Frontal cortex (tissue), 4 donors: Measurements from ENCODE around the gene CNMD. TPM values are rescaled to one million over a fixed set of nuclear protein-coding genes. Genes with fewer than 3 reads are reported as not detected.
"Not testable (repeated sequence)": the region's sequence is repeated elsewhere in the genome, so short reads cannot be mapped to it uniquely, and the experiment has no call there.

Experiments used
- DNase-seq, 2 donors: peaks; one replicate each; pipeline ENCODE4 v3.0.0; 2012; ENCODE audit warnings: low spot score in 2 of 2
- FAIRE-seq: peaks from 2 replicates; lab custom pipeline; 2012; peaks lifted over from hg19 to GRCh38; lab: Jason Lieb, UNC
- total RNA-seq: library from RNA; depleted of rRNA; stranded (reverse); fragments of >200 nt; gene quantifications from one replicate; pipeline ENCODE4 v1.2.3, GENCODE V29; 2014
- donor health status: control.
- donor health status: control.
- donor health status: control.

The CNMD gene
- total RNA-seq, 1 donor from 2014 or later, result 2.4 TPM

- FAIRE-seq (no peak), DNase-seq (no peak)
Observed at GRCh38 chr13:52749419-52749818, 9.8 kb upstream of the CNMD start.

DNA sequence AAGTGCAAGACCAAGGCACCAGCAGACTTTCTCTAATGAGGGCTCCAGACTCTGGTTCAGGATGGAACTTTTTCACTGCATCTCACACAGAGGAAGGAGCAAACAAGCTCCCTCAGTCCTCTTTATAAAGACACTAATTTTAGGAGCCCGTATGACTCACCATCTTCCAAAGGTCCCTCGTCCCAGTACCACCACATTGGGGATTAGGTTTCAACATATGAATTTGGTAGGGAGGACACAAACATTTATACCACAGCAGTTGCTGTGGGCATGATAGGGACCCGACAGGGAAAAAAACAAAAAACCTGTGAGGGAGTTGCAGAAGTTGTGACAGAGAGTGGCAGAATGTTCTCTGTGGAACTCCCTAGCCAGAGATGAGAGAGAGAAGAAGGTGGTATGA is 6.5 kb upstream of the CNMD start:
- DNase-seq, result no peak
- FAIRE-seq, result no peak

GRCh38 chr13:52744842-52745375 is 5.3 kb upstream of the CNMD start:
- FAIRE-seq (no peak), DNase-seq (no peak)

DNA sequence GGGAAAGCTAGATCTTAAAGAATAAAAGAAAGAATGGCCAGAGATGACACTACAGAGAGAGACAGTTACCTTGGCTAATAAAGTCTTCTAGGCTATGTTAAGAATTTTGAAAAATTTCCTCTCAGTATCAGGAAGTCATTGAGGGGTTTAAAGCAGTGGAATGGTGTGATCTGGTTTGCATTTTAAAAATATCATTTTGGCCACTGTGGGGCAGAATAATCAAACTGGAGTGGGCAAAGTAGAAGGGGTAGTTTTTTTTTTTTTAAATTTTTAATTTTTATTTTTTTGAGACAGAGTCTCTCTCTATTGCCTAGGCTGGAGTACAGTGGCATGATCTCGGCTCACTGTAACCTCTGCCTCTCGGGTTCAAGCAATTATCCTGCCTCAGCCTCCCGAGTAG is 4.4 kb upstream of the CNMD start:
- DNase-seq (no peak), FAIRE-seq (peak; percentile 15)

DNA sequence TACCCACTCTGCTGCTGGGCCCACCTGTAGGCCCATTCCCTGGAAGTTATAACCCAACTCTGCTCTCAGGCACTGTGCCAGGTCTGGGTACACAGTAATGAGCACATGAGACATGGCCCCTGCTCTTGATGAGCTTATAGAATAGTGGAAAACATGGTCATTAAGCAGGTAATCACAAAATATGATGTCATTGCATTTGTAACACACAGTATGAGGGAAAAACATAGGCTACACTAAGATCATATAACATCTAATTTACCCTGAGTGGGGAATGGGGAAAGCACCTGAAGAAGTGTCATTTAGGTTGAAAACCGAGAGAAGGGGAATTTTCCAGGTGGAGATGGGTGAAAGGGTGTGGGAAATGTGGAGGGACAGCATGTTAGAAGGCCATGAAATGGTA is 3.9 kb upstream of the CNMD start:
- DNase-seq, result no peak
- no peak for FAIRE-seq

DNA sequence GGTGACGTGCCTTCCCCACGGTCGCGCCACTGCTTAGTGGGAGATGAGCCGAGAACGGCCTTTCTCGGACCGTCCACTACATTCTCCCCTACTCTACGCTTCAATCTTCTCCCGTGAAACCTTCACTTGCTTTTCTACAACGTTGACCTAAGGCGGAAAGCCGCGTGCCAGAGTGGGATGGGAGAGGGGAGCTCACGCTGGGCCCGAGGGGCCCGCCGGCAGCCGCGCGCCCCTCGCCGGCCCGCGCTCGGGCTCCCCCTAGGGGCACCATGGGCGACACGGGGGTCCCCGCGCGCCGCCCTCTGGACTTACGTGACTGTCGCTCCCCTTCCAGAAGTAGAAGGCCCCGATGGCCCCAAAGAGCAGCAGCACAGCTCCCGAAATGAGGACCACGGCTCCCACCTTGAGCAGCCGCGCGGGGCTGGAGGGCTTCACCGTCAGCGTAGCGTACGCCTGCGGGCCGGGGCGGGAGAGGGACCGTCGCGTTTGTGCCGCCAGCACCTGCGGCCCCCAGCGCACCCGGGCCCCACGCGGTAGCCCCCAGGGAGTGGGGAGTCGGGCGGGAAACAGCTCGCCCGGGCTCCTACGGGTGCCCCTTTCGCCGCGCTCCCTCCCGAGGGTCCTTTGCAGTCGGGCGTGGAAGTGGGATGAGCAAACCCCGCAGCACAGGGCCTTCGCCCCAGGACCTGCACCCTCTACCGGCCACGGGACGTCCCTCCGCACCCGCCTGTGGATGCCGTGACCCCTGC is 727 bp downstream of the CNMD start:
- FAIRE-seq (no peak), DNase-seq (peak; percentile 58 to 69)

DNA sequence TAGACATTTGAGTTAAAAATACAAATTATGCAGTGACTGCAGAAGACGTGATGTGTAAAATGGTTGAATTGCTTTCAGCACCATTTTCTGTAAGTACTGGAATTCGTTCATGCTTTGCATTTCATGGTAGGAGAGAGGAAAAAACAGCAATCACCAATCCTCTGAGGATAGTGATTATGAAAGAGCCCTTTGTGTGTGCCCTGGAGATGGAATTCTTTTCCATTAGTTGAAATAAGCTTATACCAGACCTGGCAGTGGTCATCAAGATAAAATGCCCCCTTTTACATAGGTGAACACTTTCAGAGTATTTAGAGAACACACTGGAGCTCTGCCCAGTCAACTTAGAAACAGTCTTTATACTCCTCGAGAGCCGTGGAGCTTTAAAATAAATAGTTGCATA is 1.7 kb downstream of the CNMD start:
- DNase-seq (peak in 1 of 2 donors; percentile 35), FAIRE-seq (no peak)

DNA sequence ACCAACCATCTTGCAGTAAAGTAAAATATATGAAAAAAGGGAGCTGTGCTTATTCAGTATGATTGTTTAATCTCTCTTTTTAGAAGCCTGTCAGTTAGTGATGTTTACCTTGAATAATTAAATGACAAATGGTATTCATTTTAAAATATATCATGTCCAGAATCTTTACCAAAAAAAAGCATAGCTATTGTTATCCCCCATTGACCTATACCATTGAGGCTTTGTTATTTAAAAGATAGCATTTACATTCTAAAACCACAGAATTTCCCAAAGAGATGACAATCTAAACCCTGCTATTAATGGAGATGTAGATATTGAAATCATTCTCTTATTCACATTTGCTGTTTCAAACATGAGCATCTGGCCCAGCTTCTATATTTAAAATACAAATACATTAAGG is 2.2 kb downstream of the CNMD start:
- DNase-seq (no peak), FAIRE-seq (no peak)

DNA sequence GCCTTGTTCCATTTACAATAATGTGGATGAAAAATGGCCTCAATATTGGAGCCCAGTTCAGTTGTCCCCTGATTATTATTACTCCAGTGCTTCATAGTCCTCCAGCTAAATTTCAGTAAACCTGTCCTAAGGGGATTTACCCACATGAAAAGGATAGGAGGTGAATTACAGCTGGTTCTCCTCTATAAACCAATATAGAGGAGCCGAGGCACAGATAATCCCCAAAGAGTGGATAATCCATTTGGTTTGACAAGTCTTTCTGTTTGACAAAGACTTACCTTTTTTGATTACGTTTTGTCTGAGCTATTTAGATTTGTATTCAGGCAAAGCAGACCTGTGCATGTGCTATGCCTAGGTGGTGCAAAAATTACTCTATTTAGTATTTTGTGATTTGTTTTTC is 2.7 kb downstream of the CNMD start:
- DNase-seq (no peak), FAIRE-seq (no peak)

- FAIRE-seq, result no peak
- DNase-seq, result no peak
Observed at GRCh38 chr13:52734075-52734623, 5.5 kb downstream of the CNMD start.

GRCh38 chr13:52726258-52726657 is 13.4 kb downstream of the CNMD start:
- FAIRE-seq (no peak), DNase-seq (no peak)

- FAIRE-seq, result no peak
- DNase-seq, result no peak
Observed at GRCh38 chr13:52725302-52725701, 14.3 kb downstream of the CNMD start.

GRCh38 chr13:52723181-52723580 is 16.4 kb downstream of the CNMD start:
- FAIRE-seq, result no peak

GRCh38 chr13:52721356-52721755 is 18.3 kb downstream of the CNMD start:
- DNase-seq, FAIRE-seq: not testable (repeated sequence)

More at GRCh38 chr13:52723181-52723580, 16.4 kb downstream of the CNMD start:
- DNase-seq, result no peak

- FAIRE-seq, DNase-seq: not testable (repeated sequence)
Observed at GRCh38 chr13:52720904-52721303, 18.7 kb downstream of the CNMD start.

DNA sequence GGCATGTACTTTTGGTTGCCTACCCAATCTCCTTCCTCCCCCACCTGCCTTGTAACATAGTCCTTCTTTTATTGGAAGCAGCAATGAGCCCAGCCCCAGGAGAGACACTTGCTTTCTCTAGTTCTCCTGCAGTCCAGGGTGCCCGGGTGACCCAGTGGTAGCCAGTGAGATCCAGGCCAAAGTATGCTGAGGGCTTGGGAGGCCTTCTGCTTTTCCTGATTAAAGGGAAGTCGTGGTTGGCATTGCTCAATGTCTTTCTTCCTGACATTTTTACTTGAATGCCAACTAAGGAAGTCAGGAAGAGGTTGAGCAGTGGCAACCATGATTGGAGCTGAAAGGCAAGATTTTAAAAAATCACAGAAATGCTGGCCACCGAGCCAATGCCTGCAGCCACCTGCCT is 25.7 kb downstream of the CNMD start:
- DNase-seq (no peak), FAIRE-seq (no peak)

DNA sequence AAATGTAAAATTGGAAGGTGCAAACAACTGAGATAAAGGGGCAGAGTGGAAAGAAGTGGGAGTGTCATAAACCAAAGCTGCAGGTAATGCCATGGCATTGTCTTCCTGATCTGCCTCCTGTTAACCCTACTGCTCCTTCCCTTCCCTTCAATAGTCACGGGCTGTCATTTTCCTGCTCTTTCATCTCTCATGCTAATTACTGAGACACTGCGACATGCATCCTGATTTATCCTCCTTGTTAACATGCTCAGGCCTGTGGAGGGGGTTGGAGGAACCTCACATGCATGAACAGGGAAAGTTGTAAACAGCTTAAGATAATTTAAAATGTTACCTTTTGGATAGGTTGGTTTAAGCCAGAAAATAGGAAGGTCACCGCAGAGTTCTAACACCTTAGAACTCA is 27.2 kb downstream of the CNMD start:
- DNase-seq, result no peak
- no peak for FAIRE-seq

DNA sequence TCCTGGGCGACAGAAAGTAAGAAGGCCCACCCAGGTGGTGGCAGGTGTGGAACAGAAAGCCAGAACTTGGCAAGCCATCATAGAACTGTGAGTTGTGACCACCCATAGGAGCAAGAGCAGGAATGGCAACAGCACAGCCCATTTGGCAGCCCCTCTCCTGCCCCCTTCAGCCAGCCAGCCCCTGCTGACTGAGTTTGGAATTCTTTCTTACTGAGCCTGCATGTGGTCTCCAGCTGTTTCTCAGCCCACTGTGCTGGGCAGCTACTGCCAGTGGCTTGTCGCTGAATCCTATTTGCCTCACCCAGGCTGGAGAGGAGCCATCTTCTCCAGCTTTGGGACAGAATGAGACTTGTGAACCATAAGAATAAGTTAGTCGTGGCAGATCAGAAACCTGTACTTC is 28.3 kb downstream of the CNMD start:
- FAIRE-seq, result no peak

GRCh38 chr13:52708266-52708665 is 31.4 kb downstream of the CNMD start:
- not testable (repeated sequence) for FAIRE-seq

More for the DNA sequence above, 28.3 kb downstream of the CNMD start:
- no peak for DNase-seq

GRCh38 chr13:52707375-52707774 is 32.2 kb downstream of the CNMD start:
- no peak for DNase-seq
- no peak for FAIRE-seq

More at GRCh38 chr13:52708266-52708665, 31.4 kb downstream of the CNMD start:
- not testable (repeated sequence) for DNase-seq

DNA sequence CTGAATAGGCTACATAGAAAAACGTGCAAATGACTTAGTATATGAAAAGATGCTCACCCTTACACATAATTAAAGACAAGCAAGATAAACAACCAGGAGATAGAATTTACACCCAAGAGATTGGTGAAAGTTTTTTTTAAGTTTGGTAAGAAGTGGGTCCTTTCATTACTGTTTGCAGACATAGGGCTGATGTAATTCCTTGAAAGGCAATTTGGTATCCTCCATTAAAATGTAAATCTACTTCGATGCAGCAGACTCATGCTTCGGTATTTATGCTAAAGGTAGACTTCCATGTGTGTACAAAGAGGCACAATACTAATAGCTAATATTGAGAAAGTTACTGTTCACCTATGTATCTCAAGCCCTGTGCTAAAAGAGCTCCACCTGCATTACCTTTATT is 33.5 kb downstream of the CNMD start:
- DNase-seq, result no peak
- no peak for FAIRE-seq
